ENCODE data around the gene MYNN.

Gene MYNN

GRCh38 chr3:169818316-169818715, 45.1 kb downstream of the MYNN start:
- no peak for DNase-seq (ENCODE audit: extremely low spot score)
- TF ChIP-seq CTCF (IDR thresholded peaks at IDR 0.05; ENCODE audit: control extremely low read depth, extremely low read depth, low read depth, missing control alignments), result no peak
- CTCF ChIA-PET, result interaction anchor here (1.8 kb wide), 1 partner anchor 9 kb away, joined by 4 read pairs; no protein-coding TSS in a partner anchor
- POLR2A ChIA-PET, result no interaction called here

GRCh38 chr3:169822091-169822490, 48.9 kb downstream of the MYNN start:
- ChIA-PET POLR2A (no interaction called here), CTCF (interaction anchor here (0.8 to 1.4 kb wide), 5 partner anchors 8 to 22 kb away, joined by 3 to 4 read pairs (median 3); partner anchors contain the start of genes LRRC34 and LRRIQ4)
- no peak for TF ChIP-seq CTCF (IDR thresholded peaks at IDR 0.05; ENCODE audit: control extremely low read depth, extremely low read depth, low read depth, missing control alignments)
- no peak for DNase-seq (ENCODE audit: extremely low spot score)

- ChIA-PET CTCF (interaction anchor here (0.8 to 1.4 kb wide), 4 partner anchors 9 to 21 kb away, joined by 3 to 4 read pairs (median 3); partner anchors contain the start of genes LRRC34 and LRRIQ4), POLR2A (no interaction called here)
- no peak for TF ChIP-seq CTCF (IDR thresholded peaks at IDR 0.05; ENCODE audit: control extremely low read depth, extremely low read depth, low read depth, missing control alignments)
- no peak for DNase-seq (ENCODE audit: extremely low spot score)
Measured at GRCh38 chr3:169822540-169822939, 49.3 kb downstream of the MYNN start.

- CTCF ChIA-PET, result no interaction called here
- no peak for TF ChIP-seq CTCF (IDR thresholded peaks at IDR 0.05; ENCODE audit: control extremely low read depth, extremely low read depth, low read depth, missing control alignments)
- POLR2A ChIA-PET, result no interaction called here
- DNase-seq (ENCODE audit: extremely low spot score), result no peak
Measured at GRCh38 chr3:169822983-169823382, 49.8 kb downstream of the MYNN start.

- no peak for DNase-seq (ENCODE audit: extremely low spot score)
- ChIA-PET CTCF (interaction anchor here (1.2 to 1.5 kb wide), 4 partner anchors 9 to 16 kb away, joined by 3 to 5 read pairs (median 4); partner anchors contain the start of genes LRRC34 and LRRIQ4), POLR2A (no interaction called here)
- no peak for TF ChIP-seq CTCF (IDR thresholded peaks at IDR 0.05; ENCODE audit: control extremely low read depth, extremely low read depth, low read depth, missing control alignments)
Measured at GRCh38 chr3:169825316-169825715, 52.1 kb downstream of the MYNN start.

- POLR2A ChIA-PET, result interaction anchor here (0.5 kb wide), 1 partner anchor 120 kb away, joined by 5 read pairs; no protein-coding TSS in a partner anchor
- no peak for TF ChIP-seq CTCF (IDR thresholded peaks at IDR 0.05; ENCODE audit: control extremely low read depth, extremely low read depth, low read depth, missing control alignments)
- no peak for DNase-seq (ENCODE audit: extremely low spot score)
- CTCF ChIA-PET, result interaction anchor here (0.7 to 1.3 kb wide), 2 partner anchors 8 to 9 kb away, joined by 3 to 4 read pairs; no protein-coding TSS in a partner anchor
Measured at GRCh38 chr3:169827712-169828111, 54.5 kb downstream of the MYNN start.
